ENCODE results near the gene DFFA.

Gene DFFA

DNA sequence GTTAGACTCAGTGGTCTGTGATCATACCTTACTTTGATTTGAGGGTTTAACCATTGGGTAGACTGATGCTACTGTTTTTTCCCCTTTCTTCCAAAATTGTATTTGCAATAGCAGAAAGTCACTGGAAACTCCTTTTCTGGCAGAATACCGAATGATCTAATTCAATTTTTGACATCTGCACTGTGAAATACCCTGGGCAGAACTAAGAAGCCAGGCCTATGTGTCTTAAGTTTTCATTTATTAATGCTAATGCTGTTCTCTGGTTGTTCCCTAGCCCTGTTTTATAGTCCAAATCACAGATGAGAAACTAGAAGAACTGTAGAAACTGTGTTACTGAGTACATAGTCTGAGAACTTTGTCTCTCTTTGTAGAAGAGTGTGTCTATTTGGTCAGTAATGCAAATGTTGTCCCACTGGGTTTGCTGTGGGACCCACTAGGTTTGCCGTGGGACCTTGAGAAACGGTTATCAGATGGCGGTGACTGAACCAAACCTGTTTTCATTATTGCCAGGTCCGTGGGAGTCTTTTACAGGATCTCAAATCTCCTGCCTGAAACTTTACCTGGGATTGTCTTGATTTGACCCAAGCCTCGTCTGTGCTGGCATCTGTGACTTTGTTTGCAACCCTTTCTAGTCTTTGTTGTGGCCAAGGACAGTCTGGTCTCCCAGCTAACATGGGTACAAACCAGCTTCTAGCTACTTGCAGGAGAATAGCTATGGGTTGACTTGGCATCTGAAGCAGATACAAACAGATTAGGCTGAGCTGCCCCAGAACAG, 43.8 kb upstream of the DFFA start:
- TF ChIP-seq CTCF (IDR thresholded peaks at IDR 0.05; ENCODE audit: insufficient read depth, low read length, poor library complexity, severe bottlenecking) = no peak
- TF ChIP-seq EZH2phosphoT487 (conservative IDR thresholded peaks at IDR 0.05; ENCODE audit: low read length) = no peak
- H3K79me2 ChIP-seq (ENCODE audit: insufficient read depth, low read length) = peaks cover 29% of the 10 kb centered on the region
- H3F3A ChIP-seq (ENCODE audit: insufficient read depth) = no peaks in the 10 kb centered on the region
- H3K27me3 ChIP-seq (ENCODE audit: low read length) = no peaks in the 10 kb centered on the region
- H3K9ac ChIP-seq (ENCODE audit: low read length) = no peak overlapping the region
- H4K20me1 ChIP-seq (ENCODE audit: low read depth, low read length) = no peaks in the 10 kb centered on the region
- no peaks in the 10 kb centered on the region for H3K9me3 ChIP-seq (ENCODE audit: insufficient read depth, low read length)
- no peak overlapping the region for H3K27ac ChIP-seq (ENCODE audit: low read depth, low read length)
- no peak overlapping the region for H2AFZ ChIP-seq (ENCODE audit: low read depth, low read length, severe bottlenecking)
- no peak overlapping the region for H3K4me3 ChIP-seq (ENCODE audit: insufficient read depth, low read length, poor library complexity, severe bottlenecking)
- no peaks in the 10 kb centered on the region for H3K36me3 ChIP-seq (ENCODE audit: low read length)
- H3K9me2 ChIP-seq (replicated peaks; ENCODE audit: insufficient read depth, low read length) = no peaks in the 10 kb centered on the region
- no peak overlapping the region for H3K4me2 ChIP-seq (ENCODE audit: low read depth, low read length, poor library complexity, severe bottlenecking)

DNA sequence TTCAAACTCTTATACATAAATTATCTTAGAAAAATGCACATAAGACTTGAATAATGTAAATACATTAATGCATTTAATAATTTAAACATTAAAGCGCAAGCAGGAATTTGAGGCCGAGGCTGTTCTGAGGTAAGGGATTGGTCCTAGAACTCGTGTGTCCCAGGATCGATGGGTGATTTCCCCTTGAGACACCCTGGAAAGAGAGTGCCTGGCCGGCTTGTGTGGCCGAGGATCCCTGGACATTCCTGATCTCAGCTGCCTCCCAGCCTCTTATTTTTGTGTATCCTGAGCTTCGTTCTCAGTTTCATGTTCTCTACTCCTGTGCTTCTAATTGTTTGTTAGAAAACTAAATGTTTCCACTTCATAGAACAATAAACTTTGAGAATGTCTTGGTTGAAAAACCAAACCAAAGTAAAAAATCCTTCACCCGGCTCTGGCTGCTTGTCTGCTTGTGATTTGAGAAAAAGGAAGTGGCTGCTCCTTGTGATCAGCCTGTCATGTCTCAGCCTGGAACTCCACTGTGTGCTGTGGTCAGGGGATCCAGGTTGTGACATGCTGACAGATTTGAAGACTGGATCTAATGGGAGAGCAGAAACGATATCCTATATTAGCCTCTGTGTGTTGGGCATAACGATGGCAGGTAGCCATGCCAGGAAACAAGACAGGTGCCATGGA, 43.1 kb upstream of the DFFA start:
- H3K27me3 ChIP-seq (ENCODE audit: low read length) = no peaks in the 10 kb centered on the region
- peaks cover 32% of the 10 kb centered on the region for H3K79me2 ChIP-seq (ENCODE audit: insufficient read depth, low read length)
- TF ChIP-seq CTCF (IDR thresholded peaks at IDR 0.05; ENCODE audit: insufficient read depth, low read length, poor library complexity, severe bottlenecking) (no peak), EZH2phosphoT487 (conservative IDR thresholded peaks at IDR 0.05; ENCODE audit: low read length) (no peak)
- H4K20me1 ChIP-seq (ENCODE audit: low read depth, low read length) = no peaks in the 10 kb centered on the region
- no peaks in the 10 kb centered on the region for H3F3A ChIP-seq (ENCODE audit: insufficient read depth)
- H3K9me3 ChIP-seq (ENCODE audit: insufficient read depth, low read length) = no peaks in the 10 kb centered on the region
- no peak overlapping the region for H3K4me2 ChIP-seq (ENCODE audit: low read depth, low read length, poor library complexity, severe bottlenecking)
- no peaks in the 10 kb centered on the region for H3K36me3 ChIP-seq (ENCODE audit: low read length)
- no peak overlapping the region for H3K4me3 ChIP-seq (ENCODE audit: insufficient read depth, low read length, poor library complexity, severe bottlenecking)
- no peaks in the 10 kb centered on the region for H3K9me2 ChIP-seq (replicated peaks; ENCODE audit: insufficient read depth, low read length)
- H2AFZ ChIP-seq (ENCODE audit: low read depth, low read length, severe bottlenecking) = no peak overlapping the region
- no peak overlapping the region for H3K27ac ChIP-seq (ENCODE audit: low read depth, low read length)
- H3K9ac ChIP-seq (ENCODE audit: low read length) = no peak overlapping the region

DNA sequence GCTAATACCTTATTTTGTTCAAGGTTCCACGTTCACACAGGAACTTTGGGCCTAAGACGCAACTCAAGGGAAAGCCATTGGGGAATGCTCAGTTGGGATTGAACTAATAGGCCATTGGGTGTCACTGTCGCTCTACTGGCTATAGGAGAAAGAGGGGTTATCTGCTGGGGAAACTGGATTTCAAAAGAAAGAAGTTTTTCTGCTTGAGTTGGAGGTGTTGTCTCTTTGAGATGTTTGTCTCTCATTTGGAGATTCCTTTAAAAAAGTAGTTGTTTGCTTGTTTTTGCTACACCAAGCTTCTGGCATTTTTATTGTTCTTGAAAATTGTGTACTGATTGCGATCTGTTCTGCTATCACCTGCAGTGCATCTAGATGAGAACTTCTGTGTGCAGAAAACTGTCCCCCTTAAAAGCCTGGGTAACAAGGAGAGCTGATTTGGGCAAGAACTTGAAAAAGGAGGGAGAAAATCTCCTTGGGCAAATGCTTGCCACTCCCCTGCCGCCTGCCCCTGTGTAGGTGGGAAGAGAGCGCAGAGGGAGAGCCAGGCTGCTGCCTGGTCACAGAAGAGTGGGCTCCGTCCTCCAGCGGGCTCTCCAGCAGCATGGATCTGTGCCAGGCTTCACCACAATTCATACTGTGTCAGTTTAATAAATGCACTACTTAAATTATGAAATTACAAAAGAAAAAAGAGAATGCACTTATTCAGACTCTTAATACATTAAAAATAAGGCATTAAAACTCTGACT, 42.3 kb upstream of the DFFA start:
- H3K9me2 ChIP-seq (replicated peaks; ENCODE audit: insufficient read depth, low read length) = no peaks in the 10 kb centered on the region
- no peak overlapping the region for H3K9ac ChIP-seq (ENCODE audit: low read length)
- peaks cover 34% of the 10 kb centered on the region for H3K79me2 ChIP-seq (ENCODE audit: insufficient read depth, low read length)
- no peaks in the 10 kb centered on the region for H3K27me3 ChIP-seq (ENCODE audit: low read length)
- no peak overlapping the region for H3K27ac ChIP-seq (ENCODE audit: low read depth, low read length)
- no peak for TF ChIP-seq CTCF (IDR thresholded peaks at IDR 0.05; ENCODE audit: insufficient read depth, low read length, poor library complexity, severe bottlenecking)
- TF ChIP-seq EZH2phosphoT487 (conservative IDR thresholded peaks at IDR 0.05; ENCODE audit: low read length) = no peak
- no peaks in the 10 kb centered on the region for H3F3A ChIP-seq (ENCODE audit: insufficient read depth)
- H4K20me1 ChIP-seq (ENCODE audit: low read depth, low read length) = no peaks in the 10 kb centered on the region
- H2AFZ ChIP-seq (ENCODE audit: low read depth, low read length, severe bottlenecking) = no peak overlapping the region
- no peaks in the 10 kb centered on the region for H3K9me3 ChIP-seq (ENCODE audit: insufficient read depth, low read length)
- no peaks in the 10 kb centered on the region for H3K36me3 ChIP-seq (ENCODE audit: low read length)
- H3K4me3 ChIP-seq (ENCODE audit: insufficient read depth, low read length, poor library complexity, severe bottlenecking) = no peak overlapping the region
- H3K4me2 ChIP-seq (ENCODE audit: low read depth, low read length, poor library complexity, severe bottlenecking) = no peak overlapping the region

Measured in SU-DHL-6 (cell line).